ENCODE measurements around the gene SH3RF2. TPM values are rescaled to one million over a fixed set of nuclear protein-coding genes. Genes with fewer than 3 reads are reported as not detected.

SH3RF2 gene
- polyA plus RNA-seq, 5 donors, result 0.27 to 1.1 (median 0.58) TPM

GRCh38 chr5:146042628-146043279 is 106.4 kb downstream of the SH3RF2 start:
- DNase-seq, result no peak

GRCh38 chr5:146043722-146044121 is 107.3 kb downstream of the SH3RF2 start:
- no peak for DNase-seq

DNA sequence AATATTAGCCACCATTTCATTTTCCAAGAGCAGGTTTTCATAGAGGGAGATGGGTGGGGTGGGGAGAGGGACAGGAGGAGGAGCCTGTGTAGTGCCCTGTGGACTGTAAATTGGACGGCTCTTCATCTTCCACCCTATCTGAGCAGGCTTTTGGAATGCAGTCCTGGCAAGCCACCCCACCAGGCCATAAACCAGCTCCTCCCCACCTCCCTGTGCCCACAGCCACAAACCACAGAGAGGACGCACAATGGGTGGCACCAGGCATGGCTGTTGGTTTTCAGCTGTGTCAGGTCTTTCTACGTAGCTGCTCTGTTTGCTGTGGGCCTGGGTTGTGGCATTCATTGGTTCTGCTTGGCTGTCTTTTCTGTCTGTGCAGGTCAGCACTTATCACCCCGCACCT is 111.0 kb downstream of the SH3RF2 start:
- no peak for DNase-seq

DNA sequence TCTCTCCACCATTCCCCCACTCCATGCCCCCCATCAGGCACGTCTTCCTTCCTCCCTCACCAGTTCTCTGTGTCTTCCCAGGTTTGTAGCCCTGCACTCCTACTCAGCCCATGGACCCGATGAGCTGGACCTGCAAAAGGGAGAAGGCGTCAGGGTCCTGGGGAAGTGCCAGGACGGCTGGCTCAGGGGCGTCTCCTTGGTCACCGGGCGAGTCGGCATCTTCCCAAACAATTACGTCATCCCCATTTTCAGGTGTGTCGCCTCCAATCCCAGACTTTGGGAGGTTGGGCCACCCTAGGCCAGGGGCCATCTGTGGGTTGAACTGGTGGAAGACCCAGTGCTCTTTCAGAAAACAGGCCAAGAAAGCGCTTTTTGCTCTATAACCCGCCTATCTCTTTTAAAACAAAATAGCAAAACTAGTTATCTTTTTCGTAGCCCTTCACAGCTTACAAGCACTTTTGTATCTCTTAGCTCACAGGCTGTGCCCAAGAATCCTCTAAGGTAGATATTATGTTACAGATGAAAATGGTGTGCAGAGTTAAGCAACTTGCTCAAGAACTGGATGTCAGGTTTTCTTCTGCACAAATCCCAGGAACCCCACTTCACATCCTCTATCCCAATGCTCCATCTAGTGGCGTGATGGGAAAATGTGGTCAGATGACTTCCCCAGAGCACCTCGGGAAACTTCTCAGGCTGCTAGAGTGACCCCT is 112.8 kb downstream of the SH3RF2 start:
- DNase-seq, result peak; percentile 32 to 55

- no peak for DNase-seq
Observed at GRCh38 chr5:146049704-146050026, 113.3 kb downstream of the SH3RF2 start.

DNA sequence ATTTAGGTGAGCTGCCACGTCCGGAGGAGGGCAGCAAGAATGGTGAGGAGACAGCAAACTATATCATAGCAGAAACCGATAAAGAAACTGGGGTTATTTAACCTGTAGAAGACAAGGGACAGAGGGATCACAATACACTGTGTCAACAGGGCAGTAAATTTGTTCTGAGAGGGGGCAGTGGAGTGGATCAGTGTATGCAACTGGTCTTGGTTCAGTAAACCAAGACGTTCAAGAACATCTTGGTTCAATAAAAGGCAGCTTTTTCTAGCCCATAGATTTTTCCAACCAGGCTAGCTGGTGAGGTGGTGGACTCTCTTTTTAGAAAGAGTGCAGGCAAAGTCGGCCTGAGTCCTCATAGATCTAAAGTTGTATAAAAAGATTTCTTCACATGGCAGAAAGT is 113.7 kb downstream of the SH3RF2 start:
- no peak for DNase-seq

DNA sequence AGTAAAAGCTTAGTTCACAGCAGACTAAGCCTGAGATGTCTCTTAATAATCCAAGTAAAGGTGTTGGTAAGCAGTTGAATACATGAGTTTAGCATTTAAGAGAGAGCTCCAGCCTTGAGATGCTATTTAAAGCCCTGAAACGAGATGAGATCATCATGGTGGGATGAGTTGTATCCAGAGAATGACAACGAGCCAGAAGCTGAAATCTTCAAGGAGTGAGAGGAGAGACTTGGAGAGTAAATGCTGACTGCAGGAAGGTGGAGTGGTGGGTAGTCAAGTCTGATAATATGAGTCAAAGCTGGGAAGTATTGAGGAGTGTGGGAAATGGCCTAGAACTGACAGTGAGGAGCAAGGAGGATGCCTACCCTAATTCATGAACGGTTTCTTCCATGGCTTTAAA is 115.3 kb downstream of the SH3RF2 start:
- DNase-seq, result no peak

DNA sequence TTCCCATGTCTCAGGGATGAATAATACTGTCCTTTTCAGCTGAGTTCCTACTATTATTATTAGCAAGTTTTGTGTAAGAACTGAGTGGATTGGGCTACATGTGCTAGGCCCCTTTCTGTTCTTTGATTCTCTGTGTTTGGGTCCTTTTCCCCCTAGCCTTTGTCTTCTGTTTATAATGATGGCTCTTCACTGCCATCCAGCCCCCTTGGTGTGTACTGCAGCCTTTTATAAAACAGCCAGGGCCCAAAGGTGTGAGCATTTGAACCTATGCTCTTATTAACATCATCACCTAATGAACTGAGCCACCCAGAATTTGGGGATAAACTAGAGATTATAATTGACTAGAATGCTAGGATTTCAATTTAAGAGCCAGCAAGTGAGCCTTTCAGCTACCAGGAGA is 116.4 kb downstream of the SH3RF2 start:
- DNase-seq, result no peak

DNA sequence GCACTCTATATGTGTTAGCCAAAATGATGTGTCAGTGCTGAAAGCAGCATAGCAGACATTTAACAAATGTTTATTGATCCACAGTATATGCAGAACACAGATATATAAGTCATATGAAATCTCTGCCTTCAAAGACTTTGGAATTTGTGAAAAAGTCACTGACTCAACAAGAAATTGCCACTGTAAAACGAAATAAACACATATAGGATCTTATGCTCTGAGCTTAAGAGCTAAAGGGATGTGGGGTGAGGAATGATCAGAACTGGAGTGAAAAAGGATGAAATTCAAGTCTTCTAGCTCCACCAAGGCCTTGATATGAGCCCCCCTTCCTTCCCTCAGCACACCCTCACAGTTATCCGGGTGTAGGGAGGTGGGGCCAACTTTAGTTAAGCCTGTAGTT is 119.1 kb downstream of the SH3RF2 start:
- DNase-seq, result no peak

DNA sequence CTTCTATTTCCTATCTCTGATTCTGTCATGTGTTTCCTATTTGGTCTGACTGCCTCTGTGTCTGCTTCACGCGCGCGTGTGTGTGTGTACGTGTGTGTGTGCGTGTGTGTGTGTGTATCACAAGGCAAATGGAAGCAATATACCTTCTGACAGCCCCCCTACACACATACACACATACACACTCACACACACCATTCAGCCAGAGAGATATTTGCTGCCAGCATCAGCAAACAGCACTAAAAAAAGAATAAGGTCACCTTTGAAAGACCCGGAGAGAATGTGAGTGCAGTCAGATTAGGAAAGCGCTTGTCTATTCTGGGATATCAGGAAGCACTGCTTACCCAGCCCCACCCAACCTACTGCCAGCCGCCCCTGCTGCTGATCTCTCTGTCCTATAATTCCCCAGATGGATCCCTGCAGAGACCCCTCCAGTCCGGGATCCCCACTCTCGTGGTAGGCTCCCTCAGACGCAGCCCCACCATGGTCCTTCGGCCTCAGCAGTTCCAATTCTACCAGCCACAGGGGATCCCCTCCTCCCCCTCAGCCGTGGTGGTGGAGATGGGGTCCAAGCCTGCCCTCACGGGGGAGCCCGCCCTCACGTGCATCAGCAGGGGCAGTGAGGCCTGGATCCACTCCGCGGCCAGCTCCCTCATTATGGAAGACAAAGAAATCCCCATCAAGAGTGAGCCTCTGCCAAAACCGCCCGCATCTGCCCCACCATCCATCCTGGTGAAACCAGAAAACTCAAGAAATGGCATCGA is 123.3 kb downstream of the SH3RF2 start:
- DNase-seq, result peak in 1 of 2 donors; percentile 4

GRCh38 chr5:146060221-146060585 is 123.8 kb downstream of the SH3RF2 start:
- DNase-seq, result no peak

GRCh38 chr5:146066968-146067367 is 130.6 kb downstream of the SH3RF2 start:
- DNase-seq, result no peak

DNA sequence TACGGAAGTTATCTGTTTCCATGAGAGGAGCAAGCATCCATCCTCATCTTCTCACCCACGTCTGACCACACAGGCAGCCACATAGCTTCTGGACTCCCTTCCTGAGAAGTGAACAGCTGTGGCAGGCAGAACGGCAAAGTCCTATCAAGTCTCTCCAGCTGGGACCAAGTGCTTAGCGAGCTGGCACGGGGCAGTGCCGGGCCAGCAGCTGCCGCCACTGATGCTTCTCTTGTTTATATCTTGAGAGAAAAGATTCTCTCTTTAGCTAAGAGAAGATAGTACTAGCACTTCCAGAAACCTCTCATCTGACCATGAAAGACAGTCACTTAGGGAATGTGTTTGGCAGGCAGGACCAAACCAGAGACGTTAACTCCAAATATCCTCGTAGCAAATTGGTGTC is 131.8 kb downstream of the SH3RF2 start:
- no peak for DNase-seq

DNA sequence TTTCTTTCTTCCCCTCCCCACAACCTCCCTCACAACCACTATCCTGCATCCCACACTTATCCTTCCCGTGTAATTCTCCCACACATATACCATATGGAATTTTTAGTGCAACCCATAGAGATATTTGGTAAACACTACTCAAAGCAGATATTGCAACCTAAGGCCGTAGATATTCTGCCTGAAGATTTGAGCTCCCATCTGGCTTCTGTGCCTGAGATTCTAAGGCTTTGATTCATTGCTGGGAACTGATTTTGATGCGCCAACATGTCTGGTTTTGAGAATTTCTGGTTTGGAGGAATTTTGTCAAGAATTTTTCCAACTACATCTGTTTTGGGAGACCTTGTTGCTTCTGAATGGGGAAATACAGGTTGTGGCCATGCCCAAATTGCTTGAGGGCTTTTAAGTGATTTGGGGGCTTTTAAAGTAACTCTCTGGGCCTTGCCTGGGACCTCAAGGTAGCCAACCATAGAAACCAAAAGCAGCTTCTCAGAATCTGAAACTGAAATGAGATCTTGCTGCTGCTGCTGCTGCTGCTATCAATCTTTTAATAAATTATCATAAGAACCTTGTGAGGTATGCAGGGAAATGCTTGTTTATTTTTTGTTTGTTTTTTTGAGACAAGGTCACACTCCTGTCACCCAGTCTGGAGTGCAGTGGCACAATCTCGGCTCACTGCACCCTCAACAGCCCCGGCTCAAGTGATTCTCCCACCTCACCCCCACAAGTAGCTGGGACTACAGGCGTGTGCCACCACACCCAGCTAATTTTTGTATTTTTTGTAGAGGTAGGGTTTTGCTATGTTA is 132.8 kb downstream of the SH3RF2 start:
- no peak for DNase-seq

DNA sequence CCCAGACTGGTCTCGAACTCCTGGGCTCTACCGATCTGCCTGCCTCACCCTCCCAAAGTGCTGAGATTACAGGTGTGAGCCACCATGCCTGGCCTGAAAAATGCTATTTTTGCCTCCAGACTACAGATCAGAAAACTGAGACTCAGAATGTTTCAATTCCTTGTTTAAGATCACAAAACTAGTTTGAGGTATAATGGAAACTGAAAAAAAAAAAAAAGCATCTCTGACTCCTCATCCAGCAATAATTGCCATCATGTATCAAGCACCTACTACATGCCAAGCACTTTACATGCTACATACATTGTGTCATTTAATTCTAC is 133.4 kb downstream of the SH3RF2 start:
- DNase-seq, result no peak

GRCh38 chr5:146070746-146071145 is 134.4 kb downstream of the SH3RF2 start:
- DNase-seq, result no peak

GRCh38 chr5:146071171-146071570 is 134.8 kb downstream of the SH3RF2 start:
- DNase-seq, result no peak

DNA sequence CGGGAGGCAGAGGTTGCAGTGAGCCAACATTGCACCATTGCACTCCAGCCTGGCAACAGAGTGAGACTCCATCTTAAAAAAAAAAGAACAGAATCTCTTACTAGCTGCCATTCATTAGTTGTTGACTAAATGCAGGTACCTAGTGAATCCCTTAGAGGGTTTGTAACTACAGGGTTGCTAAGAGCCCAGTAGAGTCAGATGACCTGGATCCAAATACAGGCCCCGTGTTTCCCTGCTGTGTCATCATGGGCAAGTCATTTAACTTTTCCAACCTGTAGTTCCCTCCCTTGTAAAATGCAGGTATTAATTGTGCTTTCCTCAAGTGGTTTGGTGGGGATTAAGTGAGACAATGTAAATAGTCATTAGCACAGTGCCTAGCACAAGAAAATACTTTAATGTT is 136.2 kb downstream of the SH3RF2 start:
- DNase-seq, result no peak

DNA sequence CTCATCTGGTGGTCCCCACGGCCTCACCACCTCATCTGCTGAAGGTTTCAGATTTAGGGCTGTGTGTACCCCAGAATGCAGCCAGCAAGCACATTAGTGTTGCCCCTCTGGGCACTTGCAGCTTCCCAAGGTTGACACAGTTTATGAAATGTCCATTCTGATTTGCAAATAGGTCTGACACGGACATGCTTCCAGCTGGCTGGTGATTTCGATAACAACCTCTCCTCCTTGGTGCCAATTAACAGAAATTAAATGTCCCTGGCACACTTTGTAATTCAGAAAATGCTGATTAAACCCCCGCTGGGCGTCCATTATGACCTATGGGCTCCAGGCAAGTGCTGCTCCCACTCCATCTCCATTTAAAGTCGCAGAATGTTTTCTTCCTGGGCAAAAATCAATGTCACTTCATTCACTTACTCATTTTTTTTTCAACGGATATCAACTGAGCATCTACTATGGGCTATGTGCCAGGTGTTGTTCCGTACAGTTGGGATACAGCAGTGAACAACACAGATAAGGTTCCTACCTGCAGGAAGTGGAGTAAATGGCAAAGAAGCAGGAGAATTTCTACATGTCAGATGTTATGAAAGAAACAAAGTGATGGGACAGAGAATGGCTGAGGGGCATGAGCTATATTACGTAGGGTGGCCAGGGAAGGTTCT is 137.0 kb downstream of the SH3RF2 start:
- no peak for DNase-seq

DNA sequence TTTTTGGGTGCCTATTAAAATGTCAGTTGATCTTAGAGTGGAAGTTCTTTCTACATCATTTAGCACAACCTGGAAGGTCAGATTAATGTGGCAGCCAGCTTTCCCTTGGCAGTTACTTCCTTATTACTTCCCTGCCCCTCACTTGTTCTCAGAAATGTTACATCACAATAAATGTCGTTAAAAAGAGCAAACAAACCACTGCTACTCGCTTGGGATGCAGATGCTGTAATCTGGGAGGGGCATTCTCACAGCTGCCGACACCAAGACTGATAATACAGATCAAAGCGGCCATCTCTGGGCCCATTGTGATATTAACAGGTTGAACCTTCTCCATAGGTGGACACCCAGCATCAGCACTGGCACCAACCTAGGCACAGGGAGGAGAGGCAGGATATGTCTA is 139.7 kb downstream of the SH3RF2 start:
- no peak for DNase-seq

DNA sequence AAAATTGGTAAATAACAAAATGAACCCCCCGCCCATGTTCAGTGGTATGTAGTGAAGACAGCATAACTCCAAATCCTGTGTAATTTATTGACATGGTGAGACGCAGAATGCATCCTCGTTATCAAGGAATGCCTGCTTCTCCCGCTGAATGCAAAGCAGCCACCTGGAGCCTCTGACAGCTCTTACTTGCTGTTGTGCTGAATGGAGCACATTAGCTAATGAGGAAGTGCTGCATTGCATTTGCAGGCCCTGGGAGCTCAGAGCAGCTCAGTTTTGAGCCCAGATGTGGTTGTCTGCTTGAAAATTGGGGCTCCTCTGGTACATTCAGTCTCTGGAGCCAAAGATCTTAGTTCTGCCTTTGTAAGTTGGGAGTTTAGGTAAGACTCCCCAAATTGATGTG is 140.1 kb downstream of the SH3RF2 start:
- DNase-seq, result no peak

DNA sequence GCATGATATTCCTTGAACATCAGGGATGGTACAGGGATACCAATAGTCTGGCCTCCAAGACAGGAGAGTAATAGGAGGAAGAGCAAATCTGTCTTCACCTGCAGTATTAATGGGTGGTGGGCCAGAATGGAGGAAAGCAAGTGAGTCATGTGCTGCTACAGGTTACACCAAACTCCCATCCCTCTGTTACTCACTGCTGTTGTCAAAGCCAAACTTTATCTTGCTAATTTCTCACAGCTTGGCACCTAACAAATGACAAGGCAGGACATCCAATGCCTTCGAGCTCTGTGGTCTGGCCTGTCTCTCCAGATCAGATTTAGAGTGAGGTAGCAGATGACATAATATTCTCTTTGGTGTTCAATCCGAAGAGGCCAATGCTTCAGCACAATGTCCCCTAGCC is 142.2 kb downstream of the SH3RF2 start:
- DNase-seq, result no peak
